SK-N-MC (cell line): ENCODE data around the gene SP3.

Experiments used
- EZH2 ChIP-seq: fragments of 200-600 bp; sonication (generic); IDR thresholded peaks from one replicate; pipeline ENCODE4 v1.6.1; 2017; ENCODE audit warnings: antibody characterized with exemption
- FOXP2 ChIP-seq: optimal IDR thresholded peaks from 2 replicates; pipeline ENCODE3; 2011; ENCODE audit warnings: mild to moderate bottlenecking, moderate library complexity; ENCODE audit not compliant: insufficient read depth; ENCODE audit errors: extremely low read length, control extremely low read depth
- POLR2AphosphoS5 ChIP-seq: IDR thresholded peaks from 2 replicates; pipeline ENCODE4 v1.6.1; 2012; ENCODE audit warnings: mild to moderate bottlenecking, low read depth, low read length, borderline replicate concordance

DNA sequence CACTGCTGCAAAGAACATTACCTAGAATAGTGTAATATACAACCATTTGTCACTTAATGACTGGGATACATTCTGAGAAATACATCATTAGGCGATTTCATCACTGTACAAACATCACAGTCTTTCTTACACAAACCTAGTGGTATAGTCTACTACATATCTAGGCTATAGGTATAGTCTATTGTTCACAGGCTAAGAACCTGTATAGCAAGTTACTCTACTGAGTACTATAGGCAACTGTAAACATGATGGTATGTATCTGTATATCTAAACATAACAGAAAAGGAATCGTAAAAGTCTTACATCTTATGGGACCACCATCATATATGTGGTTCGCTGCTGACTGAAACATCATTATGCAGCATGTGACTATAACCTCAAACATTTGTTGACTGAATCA lies 21.4 kb downstream of the SP3 start:
- TF ChIP-seq EZH2 (no peak), POLR2AphosphoS5 (no peak), FOXP2 (no peak)
